Measurements from ENCODE around the gene FSHR.

FSHR gene

GRCh38 chr2:49177194-49177593 lies 22.9 kb upstream of the FSHR start:
- DNase-seq (ENCODE audit: low read depth in 1 of 2, low spot score in 1 of 2), result no peak
- no peak overlapping the region for H3K4me3 ChIP-seq (replicated peaks; ENCODE audit: insufficient read depth, low read length)
- TF ChIP-seq CTCF (IDR thresholded peaks at IDR 0.05; ENCODE audit: insufficient read depth, low read length), result no peak
- TF ChIP-seq SPI1 (IDR thresholded peaks at IDR 0.05; ENCODE audit: borderline replicate concordance, low read depth), result no peak
- TF ChIP-seq GABPA (IDR thresholded peaks at IDR 0.05; ENCODE audit: low read depth), result no peak
- no peak for TF ChIP-seq POLR2AphosphoS5 (IDR thresholded peaks at IDR 0.05; ENCODE audit: low read depth)
- no peak for TF ChIP-seq REST (IDR thresholded peaks at IDR 0.05; ENCODE audit: insufficient replicate concordance, low read depth)
- H3K27ac ChIP-seq (replicated peaks), result no peak overlapping the region
- no peaks in the 10 kb centered on the region for H3K27me3 ChIP-seq (ENCODE audit: insufficient read depth, poor library complexity, severe bottlenecking)

- no peak for DNase-seq (ENCODE audit: low read depth in 1 of 2, low spot score in 1 of 2)
- Histone ChIP-seq H3K4me3 (replicated peaks; ENCODE audit: insufficient read depth, low read length) (no peak overlapping the region), H3K27ac (replicated peaks) (no peak overlapping the region), H3K27me3 (ENCODE audit: insufficient read depth, poor library complexity, severe bottlenecking) (no peaks in the 10 kb centered on the region)
- TF ChIP-seq REST (IDR thresholded peaks at IDR 0.05; ENCODE audit: insufficient replicate concordance, low read depth), result no peak
- TF ChIP-seq CTCF (IDR thresholded peaks at IDR 0.05; ENCODE audit: insufficient read depth, low read length), result no peak
- TF ChIP-seq GABPA (IDR thresholded peaks at IDR 0.05; ENCODE audit: low read depth), result no peak
- no peak for TF ChIP-seq SPI1 (IDR thresholded peaks at IDR 0.05; ENCODE audit: borderline replicate concordance, low read depth)
- TF ChIP-seq POLR2AphosphoS5 (IDR thresholded peaks at IDR 0.05; ENCODE audit: low read depth), result no peak
Observed at GRCh38 chr2:49175831-49176230, 21.5 kb upstream of the FSHR start.

GRCh38 chr2:49174750-49175149 lies 20.4 kb upstream of the FSHR start:
- Histone ChIP-seq H3K27me3 (ENCODE audit: insufficient read depth, poor library complexity, severe bottlenecking) (no peaks in the 10 kb centered on the region), H3K27ac (replicated peaks) (no peak overlapping the region), H3K4me3 (replicated peaks; ENCODE audit: insufficient read depth, low read length) (no peak overlapping the region)
- TF ChIP-seq GABPA (IDR thresholded peaks at IDR 0.05; ENCODE audit: low read depth) (no peak), REST (IDR thresholded peaks at IDR 0.05; ENCODE audit: insufficient replicate concordance, low read depth) (no peak), POLR2AphosphoS5 (IDR thresholded peaks at IDR 0.05; ENCODE audit: low read depth) (no peak), CTCF (IDR thresholded peaks at IDR 0.05; ENCODE audit: insufficient read depth, low read length) (no peak), SPI1 (IDR thresholded peaks at IDR 0.05; ENCODE audit: borderline replicate concordance, low read depth) (no peak)
- DNase-seq (ENCODE audit: low read depth in 1 of 2, low spot score in 1 of 2), result no peak

Data from HL-60 (cell line).